GM23338 (cell line): ENCODE measurements around the gene CAPNS1. TPM values are rescaled to one million over a fixed set of nuclear protein-coding genes. Genes with fewer than 3 reads are reported as not detected.

Experiments used
- ATAC-seq: fragments of 200-7000 bp; cut with Tn5 transposase; 3 replicates; pipeline ENCODE4 v1.9.1; 2020
- DNase-seq: peaks from one replicate; pipeline ENCODE4 v3.0.0-alpha.2; 2015; ENCODE audit warnings: low spot score
- H2AFZ ChIP-seq: fragments of 200-600 bp; sonication (generic); 2 replicates; pipeline ENCODE4 v1.8.0; 2016; ENCODE audit warnings: antibody characterized with exemption, mild to moderate bottlenecking, moderate library complexity
- H3F3A ChIP-seq: fragments of 200-600 bp; sonication (generic); replicated peaks from 2 replicates; pipeline ENCODE4 v1.8.0; 2017; ENCODE audit warnings: antibody characterized with exemption, mixed run types, low read depth
- H3K27ac ChIP-seq: fragments of 200-600 bp; sonication (generic); 2 replicates; pipeline ENCODE4 v1.6.1; 2016; ENCODE audit warnings: low read depth
- H3K27me3 ChIP-seq: fragments of 200-600 bp; sonication (generic); 2 replicates; pipeline ENCODE4 v1.8.0; 2016; ENCODE audit warnings: mild to moderate bottlenecking, mixed run types, moderate library complexity; ENCODE audit not compliant: insufficient read depth
- H3K36me3 ChIP-seq: fragments of 200-600 bp; sonication (generic); 2 replicates; pipeline ENCODE4 v1.8.0; 2016; ENCODE audit warnings: mild to moderate bottlenecking; ENCODE audit not compliant: insufficient read depth
- H3K4me1 ChIP-seq: fragments of 200-600 bp; sonication (generic); 2 replicates; pipeline ENCODE4 v1.8.0; 2016; ENCODE audit warnings: mild to moderate bottlenecking, moderate library complexity; ENCODE audit not compliant: insufficient read depth
- H3K4me2 ChIP-seq: fragments of 200-600 bp; sonication (generic); 2 replicates; pipeline ENCODE4 v1.7.1; 2017; ENCODE audit warnings: mixed run types
- H3K4me3 ChIP-seq: fragments of 200-600 bp; sonication (generic); 2 replicates; pipeline ENCODE4 v1.6.1; 2016; ENCODE audit warnings: mixed run types
- H3K79me2 ChIP-seq: fragments of 200-600 bp; sonication (generic); replicated peaks from 2 replicates; pipeline ENCODE4 v1.8.0; 2017; ENCODE audit warnings: mild to moderate bottlenecking; ENCODE audit not compliant: insufficient read depth
- H3K9me2 ChIP-seq: fragments of 200-600 bp; sonication (generic); 2 replicates; pipeline ENCODE4 v1.8.0; 2017; ENCODE audit not compliant: insufficient read depth
- H4K20me1 ChIP-seq: fragments of 200-600 bp; sonication (generic); replicated peaks from 2 replicates; pipeline ENCODE4 v1.8.0; 2017; ENCODE audit warnings: mild to moderate bottlenecking; ENCODE audit not compliant: insufficient read depth
- H3K27ac Mint-ChIP-seq: 2 replicates; pipeline ENCODE4 v1.8.0; 2020; ENCODE audit warnings: inconsistent platforms, mild to moderate bottlenecking, moderate library complexity, mixed read lengths
- H3K27me3 Mint-ChIP-seq: 3 replicates; pipeline ENCODE4 v1.8.0; 2022; ENCODE audit warnings: low read depth, mild to moderate bottlenecking, moderate library complexity, mixed read lengths, inconsistent platforms; ENCODE audit not compliant: insufficient read depth, poor library complexity
- H3K36me3 Mint-ChIP-seq: 3 replicates; pipeline ENCODE4 v1.8.0; 2021; ENCODE audit warnings: low read depth, mild to moderate bottlenecking, inconsistent platforms, moderate library complexity, mixed read lengths
- H3K4me1 Mint-ChIP-seq: 3 replicates; pipeline ENCODE4 v1.8.0; 2020; ENCODE audit warnings: mild to moderate bottlenecking, inconsistent platforms, mixed read lengths
- H3K4me3 Mint-ChIP-seq: 3 replicates; pipeline ENCODE4 v1.8.0; 2021; ENCODE audit warnings: moderate library complexity, mild to moderate bottlenecking, inconsistent platforms, mixed read lengths
- H3K9me3 Mint-ChIP-seq: 3 replicates; pipeline ENCODE4 v1.8.0; 2020; ENCODE audit warnings: moderate library complexity, mild to moderate bottlenecking, inconsistent platforms, mixed read lengths
- CREB1 ChIP-seq: fragments of 250-450 bp; sonication (Bioruptor Pico); IDR thresholded peaks from 2 replicates; pipeline ENCODE4 v1.5.0; 2020; ENCODE audit warnings: low read depth, mild to moderate bottlenecking, moderate library complexity
- CTCF ChIP-seq, 2 experiments: fragments of 200-600 bp in 1 of 2; sonication (generic) in 1 of 2; conservative IDR thresholded peaks; 2 replicates each; pipeline versions ENCODE4 v1.5.1 to v1.6.1; 2016 to 2017; ENCODE audit warnings: antibody characterized with exemption in 2 of 2, low read depth in 2 of 2, mild to moderate bottlenecking in 2 of 2, moderate library complexity in 1 of 2
- ETS1 ChIP-seq: IDR thresholded peaks from 2 replicates; pipeline ENCODE4 v1.6.1; 2016; ENCODE audit warnings: antibody characterized with exemption
- EZH2 ChIP-seq: fragments of 200-600 bp; sonication (generic); IDR thresholded peaks from one replicate; pipeline ENCODE4 v1.8.0; 2017; ENCODE audit warnings: antibody characterized with exemption, mild to moderate bottlenecking, low read depth; ENCODE audit not compliant: unreplicated experiment
- EZH2phosphoT487 ChIP-seq: fragments of 200-600 bp; sonication (generic); IDR thresholded peaks from one replicate; pipeline ENCODE4 v1.8.1; 2018; ENCODE audit warnings: antibody characterized with exemption; ENCODE audit not compliant: unreplicated experiment
- JUNB ChIP-seq: IDR thresholded peaks from one replicate; pipeline ENCODE4 v1.6.1; 2016; ENCODE audit warnings: antibody characterized with exemption; ENCODE audit not compliant: unreplicated experiment
- NANOG ChIP-seq: IDR thresholded peaks from 2 replicates; pipeline ENCODE4 v1.6.1; 2016; ENCODE audit warnings: antibody characterized with exemption, borderline replicate concordance
- POLR2AphosphoS5 ChIP-seq: IDR thresholded peaks from 2 replicates; pipeline ENCODE4 v1.6.1; 2016; ENCODE audit warnings: antibody characterized with exemption, low read depth
- REST ChIP-seq: IDR thresholded peaks from one replicate; pipeline ENCODE4 v1.6.1; 2018; ENCODE audit warnings: antibody characterized with exemption; ENCODE audit not compliant: unreplicated experiment
- STAT1 ChIP-seq: IDR thresholded peaks from one replicate; pipeline ENCODE4 v1.6.1; 2016; ENCODE audit warnings: antibody characterized with exemption; ENCODE audit not compliant: unreplicated experiment
- ZNF114 ChIP-seq: fragments of 250-450 bp; sonication (Bioruptor Pico); IDR thresholded peaks from 2 replicates; pipeline ENCODE4 v1.5.0; 2020; ENCODE audit warnings: mild to moderate bottlenecking, moderate library complexity
- ZNF331 ChIP-seq: fragments of 250-450 bp; sonication (Bioruptor Pico); IDR thresholded peaks from 2 replicates; pipeline ENCODE4 v1.5.0; 2020; ENCODE audit warnings: low read depth, mild to moderate bottlenecking, moderate library complexity
- ZNF462 ChIP-seq: fragments of 250-450 bp; sonication (Bioruptor Pico); IDR thresholded peaks from 2 replicates; pipeline ENCODE4 v1.5.0; 2020; ENCODE audit warnings: mild to moderate bottlenecking, moderate library complexity
- long read RNA-seq: library from polyadenylated mRNA; unstranded; transcript quantifications from one replicate; pipeline ENCODE4 v2.0.0, GENCODE V29; 2020; ENCODE audit not compliant: unreplicated experiment
- polyA plus RNA-seq: library from polyadenylated mRNA; unstranded; fragments of >200 nt; fragmentation: Nextera tagmentation; extraction: Ambion mirVana; gene quantifications from 2 replicates; pipeline ENCODE4 v1.2.1, GENCODE V29; 2016
- total RNA-seq: library from RNA; depleted of rRNA; stranded (reverse); fragments of >200 nt; shearing (Covaris generic); gene quantifications from 2 replicates; pipeline ENCODE4 v1.2.3, GENCODE V29; 2014; rRNA removed

CAPNS1 gene
- total RNA-seq (112 and 123 TPM in 2 replicates), polyA plus RNA-seq (227 and 230 TPM in 2 replicates)
- long read RNA-seq, partial matches to known transcripts, result 8 of 14 reads
- long read RNA-seq, other reads (novel, unspliced or antisense), result 6 of 14 reads

- H3K36me3 ChIP-seq, result peaks cover 12% of the 10 kb centered on the region
- peak within 1 kb of the TSS; percentile 100 for H3K4me3 ChIP-seq
- peak within 1 kb of the TSS; percentile 99 for H3K27ac Mint-ChIP-seq
- peaks cover 28% of the 10 kb centered on the region for H3K36me3 Mint-ChIP-seq
- H2AFZ ChIP-seq, result peak within 1 kb of the TSS; percentile 98
- H3K27me3 ChIP-seq, result no peaks in the 10 kb centered on the region
- H3K4me1 Mint-ChIP-seq, result peaks cover 16% of the 10 kb centered on the region
- ATAC-seq, result peak; percentile 69
- peak within 1 kb of the TSS; percentile 96 for H3K27ac ChIP-seq
- TF ChIP-seq JUNB, result no peak
- TF ChIP-seq ZNF331 (CRISPR knock-in tag), result no peak
- no peak for TF ChIP-seq STAT1
- no peak; a peak in 1 of 4 replicates for TF ChIP-seq CTCF (conservative IDR thresholded peaks at IDR 0.05; ENCODE audit: low read depth in 2 of 2)
- peak; percentile 83 for TF ChIP-seq POLR2AphosphoS5
- TF ChIP-seq EZH2, result no peak
- no peak for TF ChIP-seq ZNF114 (CRISPR knock-in tag)
- peak; percentile 51 for TF ChIP-seq ETS1
- TF ChIP-seq NANOG, result no peak
- TF ChIP-seq ZNF462 (CRISPR knock-in tag), result no peak
- TF ChIP-seq EZH2phosphoT487, result no peak
- TF ChIP-seq REST, result no peak
- peak; percentile 59 for TF ChIP-seq CREB1 (CRISPR knock-in tag)
- no peaks in the 10 kb centered on the region for H3K9me3 Mint-ChIP-seq
- H3K4me1 ChIP-seq, result no peaks in the 10 kb centered on the region; the same call in 1 of the 2 replicates
- peak within 1 kb of the TSS; percentile 98 for H3K4me2 ChIP-seq
- DNase-seq, result peak; percentile 98
- no peaks in the 10 kb centered on the region for H3K9me2 ChIP-seq
- H3K79me2 ChIP-seq, result peaks cover 6% of the 10 kb centered on the region
- peaks cover 12% of the 10 kb centered on the region; the same call in 1 of the 2 replicates for H3F3A ChIP-seq
- H4K20me1 ChIP-seq, result no peaks in the 10 kb centered on the region
- peaks cover 11% of the 10 kb centered on the region for H3K27me3 Mint-ChIP-seq
- H3K4me3 Mint-ChIP-seq, result peak within 1 kb of the TSS; percentile 100
Observed at GRCh38 chr19:36139473-36140303, at the start of gene CAPNS1. Gene CAPNS1, plus strand, starts transcription at chr19:36140066. Its CDS starts 946 bp downstream, at chr19:36141012.
